Measurements from ENCODE around the gene RENBP.
A peak's percentile ranks its signal among the peaks of the same experiment; 100 is the strongest.

RENBP gene

DNA sequence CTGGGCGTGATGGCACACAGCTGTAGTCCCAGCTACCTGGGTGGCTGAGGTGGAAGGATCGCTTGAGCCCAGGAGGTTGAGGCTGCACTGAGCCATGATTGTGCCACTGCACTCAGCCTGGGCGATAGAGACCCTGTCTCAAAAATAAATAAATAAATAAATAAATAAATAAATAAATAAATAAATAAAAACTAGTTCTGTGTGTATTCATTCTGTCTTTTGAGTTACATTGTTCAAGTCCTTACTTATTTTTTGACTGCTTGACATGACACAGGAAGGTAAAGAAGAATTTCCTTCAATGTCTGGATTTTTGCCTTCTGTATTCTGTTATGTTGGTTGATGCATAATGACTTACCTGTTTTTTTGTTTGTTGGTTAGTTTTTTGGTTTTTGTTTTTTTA, 7.4 kb downstream of the RENBP start (continued):
- TF ChIP-seq, protein P1, sequence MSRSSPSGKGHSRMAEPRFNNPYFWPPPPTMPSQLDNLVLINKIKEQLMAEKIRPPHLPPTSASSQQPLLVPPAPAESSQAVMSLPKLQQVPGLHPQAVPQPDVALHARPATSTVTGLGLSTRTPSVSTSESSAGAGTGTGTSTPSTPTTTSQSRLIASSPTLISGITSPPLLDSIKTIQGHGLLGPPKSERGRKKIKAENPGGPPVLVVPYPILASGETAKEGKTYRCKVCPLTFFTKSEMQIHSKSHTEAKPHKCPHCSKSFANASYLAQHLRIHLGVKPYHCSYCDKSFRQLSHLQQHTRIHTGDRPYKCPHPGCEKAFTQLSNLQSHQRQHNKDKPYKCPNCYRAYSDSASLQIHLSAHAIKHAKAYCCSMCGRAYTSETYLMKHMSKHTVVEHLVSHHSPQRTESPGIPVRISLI (tag by site-specific recombination; IDR thresholded peaks at IDR 0.05), result no peak; the same call in 1 of the 2 replicates
- TF ChIP-seq ZNF664 (tag by site-specific recombination; IDR thresholded peaks at IDR 0.05) (peak; percentile 81), ZNF391 (tag by site-specific recombination; IDR thresholded peaks at IDR 0.05; ENCODE audit: borderline replicate concordance, low read depth) (no peak), ZNF274 (IDR thresholded peaks at IDR 0.05; ENCODE audit: low read length) (no peak), ZNF274 (tag by site-specific recombination; IDR thresholded peaks at IDR 0.05; ENCODE audit: borderline replicate concordance) (no peak), ZNF670 (tag by site-specific recombination; IDR thresholded peaks at IDR 0.05; ENCODE audit: low read depth) (no peak), ZNF629 (tag by site-specific recombination; IDR thresholded peaks at IDR 0.05) (peak; percentile 75), MZF1 (tag by site-specific recombination; IDR thresholded peaks at IDR 0.05; ENCODE audit: borderline replicate concordance) (no peak; the same call in 1 of the 2 replicates), ZNF660 (tag by site-specific recombination; IDR thresholded peaks at IDR 0.05) (no peak), ZNF585B (tag by site-specific recombination; IDR thresholded peaks at IDR 0.05) (0 out of 2 replicates have a peak, but pooled peaks have one; percentile 8), KLF16 (tag by site-specific recombination; IDR thresholded peaks at IDR 0.05) (no peak), ZNF311 (tag by site-specific recombination; IDR thresholded peaks at IDR 0.05; ENCODE audit: borderline replicate concordance) (no peak), ZNF366 (tag by site-specific recombination; conservative IDR thresholded peaks at IDR 0.05) (peak; percentile 49; the same call in 1 of the 2 replicates), ZIC2 (tag by site-specific recombination; IDR thresholded peaks at IDR 0.05) (no peak), ZNF747 (tag by site-specific recombination; IDR thresholded peaks at IDR 0.05) (no peak), ZNF184 (tag by site-specific recombination; IDR thresholded peaks at IDR 0.05) (no peak), ZBTB21 (tag by site-specific recombination; IDR thresholded peaks at IDR 0.05) (peak; percentile 69; the same call in 1 of the 2 replicates), ZNF24 (tag by site-specific recombination; IDR thresholded peaks at IDR 0.05) (no peak), ZNF561 (tag by site-specific recombination; IDR thresholded peaks at IDR 0.05; ENCODE audit: borderline replicate concordance) (no peak), ZNF571 (tag by site-specific recombination; IDR thresholded peaks at IDR 0.05) (no peak)
- TF ChIP-seq, protein P2, sequence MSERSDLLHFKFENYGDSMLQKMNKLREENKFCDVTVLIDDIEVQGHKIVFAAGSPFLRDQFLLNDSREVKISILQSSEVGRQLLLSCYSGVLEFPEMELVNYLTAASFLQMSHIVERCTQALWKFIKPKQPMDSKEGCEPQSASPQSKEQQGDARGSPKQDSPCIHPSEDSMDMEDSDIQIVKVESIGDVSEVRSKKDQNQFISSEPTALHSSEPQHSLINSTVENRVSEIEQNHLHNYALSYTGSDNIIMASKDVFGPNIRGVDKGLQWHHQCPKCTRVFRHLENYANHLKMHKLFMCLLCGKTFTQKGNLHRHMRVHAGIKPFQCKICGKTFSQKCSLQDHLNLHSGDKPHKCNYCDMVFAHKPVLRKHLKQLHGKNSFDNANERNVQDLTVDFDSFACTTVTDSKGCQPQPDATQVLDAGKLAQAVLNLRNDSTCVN (tag by site-specific recombination; optimal IDR thresholded peaks at IDR 0.05), result no peak
- TF ChIP-seq, protein P3, sequence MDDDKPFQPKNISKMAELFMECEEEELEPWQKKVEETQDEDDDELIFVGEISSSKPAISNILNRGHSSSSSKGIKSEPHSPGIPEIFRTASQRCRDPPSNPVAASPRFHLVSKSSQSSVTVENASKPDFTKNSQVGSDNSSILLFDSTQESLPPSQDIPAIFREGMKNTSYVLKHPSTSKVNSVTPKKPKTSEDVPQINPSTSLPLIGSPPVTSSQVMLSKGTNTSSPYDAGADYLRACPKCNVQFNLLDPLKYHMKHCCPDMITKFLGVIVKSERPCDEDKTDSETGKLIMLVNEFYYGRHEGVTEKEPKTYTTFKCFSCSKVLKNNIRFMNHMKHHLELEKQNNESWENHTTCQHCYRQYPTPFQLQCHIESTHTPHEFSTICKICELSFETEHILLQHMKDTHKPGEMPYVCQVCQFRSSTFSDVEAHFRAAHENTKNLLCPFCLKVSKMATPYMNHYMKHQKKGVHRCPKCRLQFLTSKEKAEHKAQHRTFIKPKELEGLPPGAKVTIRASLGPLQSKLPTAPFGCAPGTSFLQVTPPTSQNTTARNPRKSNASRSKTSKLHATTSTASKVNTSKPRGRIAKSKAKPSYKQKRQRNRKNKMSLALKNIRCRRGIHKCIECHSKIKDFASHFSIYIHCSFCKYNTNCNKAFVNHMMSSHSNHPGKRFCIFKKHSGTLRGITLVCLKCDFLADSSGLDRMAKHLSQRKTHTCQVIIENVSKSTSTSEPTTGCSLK (tag by site-specific recombination; IDR thresholded peaks at IDR 0.05), result no peak
- TF ChIP-seq, protein P4, sequence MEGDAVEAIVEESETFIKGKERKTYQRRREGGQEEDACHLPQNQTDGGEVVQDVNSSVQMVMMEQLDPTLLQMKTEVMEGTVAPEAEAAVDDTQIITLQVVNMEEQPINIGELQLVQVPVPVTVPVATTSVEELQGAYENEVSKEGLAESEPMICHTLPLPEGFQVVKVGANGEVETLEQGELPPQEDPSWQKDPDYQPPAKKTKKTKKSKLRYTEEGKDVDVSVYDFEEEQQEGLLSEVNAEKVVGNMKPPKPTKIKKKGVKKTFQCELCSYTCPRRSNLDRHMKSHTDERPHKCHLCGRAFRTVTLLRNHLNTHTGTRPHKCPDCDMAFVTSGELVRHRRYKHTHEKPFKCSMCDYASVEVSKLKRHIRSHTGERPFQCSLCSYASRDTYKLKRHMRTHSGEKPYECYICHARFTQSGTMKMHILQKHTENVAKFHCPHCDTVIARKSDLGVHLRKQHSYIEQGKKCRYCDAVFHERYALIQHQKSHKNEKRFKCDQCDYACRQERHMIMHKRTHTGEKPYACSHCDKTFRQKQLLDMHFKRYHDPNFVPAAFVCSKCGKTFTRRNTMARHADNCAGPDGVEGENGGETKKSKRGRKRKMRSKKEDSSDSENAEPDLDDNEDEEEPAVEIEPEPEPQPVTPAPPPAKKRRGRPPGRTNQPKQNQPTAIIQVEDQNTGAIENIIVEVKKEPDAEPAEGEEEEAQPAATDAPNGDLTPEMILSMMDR (tag by site-specific recombination; IDR thresholded peaks at IDR 0.05), result no peak
- TF ChIP-seq, protein P5, sequence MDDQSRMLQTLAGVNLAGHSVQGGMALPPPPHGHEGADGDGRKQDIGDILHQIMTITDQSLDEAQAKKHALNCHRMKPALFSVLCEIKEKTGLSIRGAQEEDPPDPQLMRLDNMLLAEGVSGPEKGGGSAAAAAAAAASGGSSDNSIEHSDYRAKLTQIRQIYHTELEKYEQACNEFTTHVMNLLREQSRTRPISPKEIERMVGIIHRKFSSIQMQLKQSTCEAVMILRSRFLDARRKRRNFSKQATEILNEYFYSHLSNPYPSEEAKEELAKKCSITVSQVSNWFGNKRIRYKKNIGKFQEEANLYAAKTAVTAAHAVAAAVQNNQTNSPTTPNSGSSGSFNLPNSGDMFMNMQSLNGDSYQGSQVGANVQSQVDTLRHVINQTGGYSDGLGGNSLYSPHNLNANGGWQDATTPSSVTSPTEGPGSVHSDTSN (CRISPR knock-in tag; IDR thresholded peaks at IDR 0.05), result no peak
- TF ChIP-seq, protein P6, sequence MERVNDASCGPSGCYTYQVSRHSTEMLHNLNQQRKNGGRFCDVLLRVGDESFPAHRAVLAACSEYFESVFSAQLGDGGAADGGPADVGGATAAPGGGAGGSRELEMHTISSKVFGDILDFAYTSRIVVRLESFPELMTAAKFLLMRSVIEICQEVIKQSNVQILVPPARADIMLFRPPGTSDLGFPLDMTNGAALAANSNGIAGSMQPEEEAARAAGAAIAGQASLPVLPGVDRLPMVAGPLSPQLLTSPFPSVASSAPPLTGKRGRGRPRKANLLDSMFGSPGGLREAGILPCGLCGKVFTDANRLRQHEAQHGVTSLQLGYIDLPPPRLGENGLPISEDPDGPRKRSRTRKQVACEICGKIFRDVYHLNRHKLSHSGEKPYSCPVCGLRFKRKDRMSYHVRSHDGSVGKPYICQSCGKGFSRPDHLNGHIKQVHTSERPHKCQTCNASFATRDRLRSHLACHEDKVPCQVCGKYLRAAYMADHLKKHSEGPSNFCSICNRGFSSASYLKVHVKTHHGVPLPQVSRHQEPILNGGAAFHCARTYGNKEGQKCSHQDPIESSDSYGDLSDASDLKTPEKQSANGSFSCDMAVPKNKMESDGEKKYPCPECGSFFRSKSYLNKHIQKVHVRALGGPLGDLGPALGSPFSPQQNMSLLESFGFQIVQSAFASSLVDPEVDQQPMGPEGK (tag by site-specific recombination; IDR thresholded peaks at IDR 0.05), result no peak
- TF ChIP-seq, protein P7, sequence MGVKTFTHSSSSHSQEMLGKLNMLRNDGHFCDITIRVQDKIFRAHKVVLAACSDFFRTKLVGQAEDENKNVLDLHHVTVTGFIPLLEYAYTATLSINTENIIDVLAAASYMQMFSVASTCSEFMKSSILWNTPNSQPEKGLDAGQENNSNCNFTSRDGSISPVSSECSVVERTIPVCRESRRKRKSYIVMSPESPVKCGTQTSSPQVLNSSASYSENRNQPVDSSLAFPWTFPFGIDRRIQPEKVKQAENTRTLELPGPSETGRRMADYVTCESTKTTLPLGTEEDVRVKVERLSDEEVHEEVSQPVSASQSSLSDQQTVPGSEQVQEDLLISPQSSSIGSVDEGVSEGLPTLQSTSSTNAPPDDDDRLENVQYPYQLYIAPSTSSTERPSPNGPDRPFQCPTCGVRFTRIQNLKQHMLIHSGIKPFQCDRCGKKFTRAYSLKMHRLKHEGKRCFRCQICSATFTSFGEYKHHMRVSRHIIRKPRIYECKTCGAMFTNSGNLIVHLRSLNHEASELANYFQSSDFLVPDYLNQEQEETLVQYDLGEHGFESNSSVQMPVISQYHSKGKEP (tag by site-specific recombination; IDR thresholded peaks at IDR 0.05), result no peak
